Activated T-helper 17 cell treated with anti-CD3 and anti-CD28 coated beads, Interleukin-2, amount 50 U/mL, for 72 hours (primary cell): ENCODE measurements around the gene PLEKHG1. TPM values are rescaled to one million over a fixed set of nuclear protein-coding genes. Genes with fewer than 3 reads are reported as not detected.

Source experiments
- total RNA-seq, 2 donors: library from RNA; stranded (reverse); gene quantifications; one replicate each; pipeline ENCODE4 v1.2.3, GENCODE V29; 2022

Gene PLEKHG1
- total RNA-seq, 2 donors from 2014 or later: 2.5 to 7.8 TPM

Other genes with a start within 250 kb of the PLEKHG1 start
- gene IYD, start 230.9 kb upstream of the PLEKHG1 start, total RNA-seq: not detected